ENCODE results near the gene SERTAD3.

DNA sequence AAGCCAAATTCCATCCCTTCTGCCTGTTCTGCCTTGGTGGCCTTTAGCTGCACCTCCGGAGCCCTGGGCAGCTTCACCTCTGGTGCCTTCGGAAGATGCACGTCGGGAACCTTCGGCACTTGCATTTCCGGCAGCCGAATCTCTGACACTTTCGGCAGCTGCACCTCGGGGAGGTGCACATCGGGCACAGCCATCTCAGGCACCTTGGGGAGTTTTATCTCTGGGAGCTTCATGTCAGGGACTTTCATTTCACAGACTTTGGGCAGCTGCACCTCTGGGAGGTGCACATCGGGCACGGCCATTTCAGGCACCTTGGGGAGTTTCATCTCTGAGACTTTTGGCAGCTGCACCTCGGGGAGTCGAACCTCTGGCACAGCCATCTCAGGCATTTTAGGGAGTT lies 48.2 kb downstream of the SERTAD3 start:
- TF ChIP-seq YY1 (IDR thresholded peaks at IDR 0.05; ENCODE audit: low read depth) (no peak), EP300 (IDR thresholded peaks at IDR 0.05; ENCODE audit: borderline replicate concordance in 1 of 2, low read depth in 1 of 2, low read length in 1 of 2) (no peak), TCF12 (IDR thresholded peaks at IDR 0.05) (no peak), NRF1 (IDR thresholded peaks at IDR 0.05; ENCODE audit: low read depth, low read length) (no peak), TAF1 (IDR thresholded peaks at IDR 0.05; ENCODE audit: borderline replicate concordance, low read depth, low read length) (no peak), GATA2 (CRISPR knock-in tag; IDR thresholded peaks at IDR 0.05) (no peak), NFIC (IDR thresholded peaks at IDR 0.05; ENCODE audit: borderline replicate concordance) (no peak), RFX5 (IDR thresholded peaks at IDR 0.05; ENCODE audit: low read length) (no peak)
- TF ChIP-seq, protein P1, sequence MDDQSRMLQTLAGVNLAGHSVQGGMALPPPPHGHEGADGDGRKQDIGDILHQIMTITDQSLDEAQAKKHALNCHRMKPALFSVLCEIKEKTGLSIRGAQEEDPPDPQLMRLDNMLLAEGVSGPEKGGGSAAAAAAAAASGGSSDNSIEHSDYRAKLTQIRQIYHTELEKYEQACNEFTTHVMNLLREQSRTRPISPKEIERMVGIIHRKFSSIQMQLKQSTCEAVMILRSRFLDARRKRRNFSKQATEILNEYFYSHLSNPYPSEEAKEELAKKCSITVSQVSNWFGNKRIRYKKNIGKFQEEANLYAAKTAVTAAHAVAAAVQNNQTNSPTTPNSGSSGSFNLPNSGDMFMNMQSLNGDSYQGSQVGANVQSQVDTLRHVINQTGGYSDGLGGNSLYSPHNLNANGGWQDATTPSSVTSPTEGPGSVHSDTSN (IDR thresholded peaks at IDR 0.05) = no peak
- TF ChIP-seq, protein P2, sequence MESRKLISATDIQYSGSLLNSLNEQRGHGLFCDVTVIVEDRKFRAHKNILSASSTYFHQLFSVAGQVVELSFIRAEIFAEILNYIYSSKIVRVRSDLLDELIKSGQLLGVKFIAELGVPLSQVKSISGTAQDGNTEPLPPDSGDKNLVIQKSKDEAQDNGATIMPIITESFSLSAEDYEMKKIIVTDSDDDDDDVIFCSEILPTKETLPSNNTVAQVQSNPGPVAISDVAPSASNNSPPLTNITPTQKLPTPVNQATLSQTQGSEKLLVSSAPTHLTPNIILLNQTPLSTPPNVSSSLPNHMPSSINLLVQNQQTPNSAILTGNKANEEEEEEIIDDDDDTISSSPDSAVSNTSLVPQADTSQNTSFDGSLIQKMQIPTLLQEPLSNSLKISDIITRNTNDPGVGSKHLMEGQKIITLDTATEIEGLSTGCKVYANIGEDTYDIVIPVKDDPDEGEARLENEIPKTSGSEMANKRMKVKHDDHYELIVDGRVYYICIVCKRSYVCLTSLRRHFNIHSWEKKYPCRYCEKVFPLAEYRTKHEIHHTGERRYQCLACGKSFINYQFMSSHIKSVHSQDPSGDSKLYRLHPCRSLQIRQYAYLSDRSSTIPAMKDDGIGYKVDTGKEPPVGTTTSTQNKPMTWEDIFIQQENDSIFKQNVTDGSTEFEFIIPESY (IDR thresholded peaks at IDR 0.05; ENCODE audit: borderline replicate concordance, low read depth) = no peak

Measured in SK-N-SH (cell line).